ENCODE results near the gene DTNB. TPM values are rescaled to one million over a fixed set of nuclear protein-coding genes. Genes with fewer than 3 reads are reported as not detected.
A peak's percentile ranks its signal among the peaks of the same experiment; 100 is the strongest.

The DTNB gene
- polyA plus RNA-seq, 1 of the 3 experiments (the other 2 are of a cell fraction): 15.3 TPM

- WGBS (ENCODE audit: low lambda C conversion rate): 69% methylated on average over 4 of the region's 4 CpGs
- Histone ChIP-seq H3K27ac (ENCODE audit: low read depth in 2 of 2, low read length in 1 of 2) (peak overlapping the region in 1 of 2 experiments; percentile 62; a peak in 3 of 4 replicates), H3K36me3 (replicated peaks in 1 of 2; ENCODE audit: control insufficient read depth in 1 of 2, insufficient read depth in 2 of 2, low read length in 1 of 2) (no peaks in the 10 kb centered on the region), H2AFZ (ENCODE audit: low read depth) (peak overlapping the region; percentile 12), H3K4me2 (peak overlapping the region; percentile 61), H3F3A (replicated peaks; ENCODE audit: insufficient read depth) (peaks cover 14% of the 10 kb centered on the region), H4K20me1 (ENCODE audit: insufficient read depth) (no peaks in the 10 kb centered on the region), H3K79me2 (ENCODE audit: insufficient read depth) (no peaks in the 10 kb centered on the region), H3K27me3 (ENCODE audit: insufficient read depth) (no peaks in the 10 kb centered on the region), H3K9ac (no peak overlapping the region), H3K4me3 (ENCODE audit: low read depth in 2 of 2, low read length in 1 of 2) (no peak overlapping the region), H3K4me1 (ENCODE audit: control insufficient read depth in 1 of 2, insufficient read depth in 2 of 2, low read depth in 1 of 2, low read length in 1 of 2) (peaks cover 20 to 24% of the 10 kb centered on the region in 2 experiments), H3K9me3 (no peaks in the 10 kb centered on the region), H3K9me2 (no peaks in the 10 kb centered on the region)
- CTCF ChIA-PET: interaction anchor here (0.8 to 2.2 kb wide), 10 partner anchors 11 to 278 kb away, joined by 3 to 9 read pairs (median 4); no protein-coding TSS in a partner anchor
- DNase-seq: peak; percentile 28
- TF ChIP-seq POLR2AphosphoS5 (IDR thresholded peaks at IDR 0.05; ENCODE audit: low read depth, low read length) (no peak), TCF12 (IDR thresholded peaks at IDR 0.05) (peak; percentile 41; the same call in 1 of the 2 replicates), JUND (IDR thresholded peaks at IDR 0.05) (peak; percentile 65; the same call in 1 of the 2 replicates), FOSL2 (IDR thresholded peaks at IDR 0.05; ENCODE audit: borderline replicate concordance, low read depth) (peak; percentile 83), PBX3 (IDR thresholded peaks at IDR 0.05) (peak; percentile 46; the same call in 1 of the 2 replicates), FOXM1 (IDR thresholded peaks at IDR 0.05; ENCODE audit: low read depth) (no peak), MAX (IDR thresholded peaks at IDR 0.05; ENCODE audit: low read depth) (peak; percentile 49), CHD2 (IDR thresholded peaks at IDR 0.05; ENCODE audit: low read length, partially characterized antibody) (no peak)
- POLR2A ChIA-PET: no interaction called here
Measured at GRCh38 chr2:25587361-25587760, 86.0 kb downstream of the DTNB start.

GRCh38 chr2:25586726-25587144 lies 86.6 kb downstream of the DTNB start:
- Histone ChIP-seq H3K9me2 (no peaks in the 10 kb centered on the region), H3K4me1 (ENCODE audit: control insufficient read depth in 1 of 2, insufficient read depth in 2 of 2, low read depth in 1 of 2, low read length in 1 of 2) (peaks cover 19 to 20% of the 10 kb centered on the region in 2 experiments), H3K79me2 (ENCODE audit: insufficient read depth) (no peaks in the 10 kb centered on the region), H3K27ac (ENCODE audit: low read depth in 2 of 2, low read length in 1 of 2) (peak overlapping the region; percentile 47 to 62; a peak in 3 of 4 replicates), H3K4me3 (ENCODE audit: low read depth in 2 of 2, low read length in 1 of 2) (no peak overlapping the region), H3K9me3 (no peaks in the 10 kb centered on the region), H3K36me3 (replicated peaks in 1 of 2; ENCODE audit: control insufficient read depth in 1 of 2, insufficient read depth in 2 of 2, low read length in 1 of 2) (no peaks in the 10 kb centered on the region), H3K9ac (no peak overlapping the region), H4K20me1 (ENCODE audit: insufficient read depth) (no peaks in the 10 kb centered on the region), H3K27me3 (ENCODE audit: insufficient read depth) (no peaks in the 10 kb centered on the region), H2AFZ (ENCODE audit: low read depth) (peak overlapping the region; percentile 12), H3F3A (replicated peaks; ENCODE audit: insufficient read depth) (peaks cover 14% of the 10 kb centered on the region), H3K4me2 (peak overlapping the region; percentile 61)
- peak; percentile 78 for DNase-seq
- 61% methylated on average over 4 of the region's 4 CpGs for WGBS (ENCODE audit: low lambda C conversion rate)
- ChIA-PET POLR2A (interaction anchor here (0.6 kb wide), 1 partner anchor 156 kb away, joined by 3 read pairs; no protein-coding TSS in a partner anchor), CTCF (interaction anchor here (0.8 to 2.2 kb wide), 7 partner anchors 13 to 277 kb away, joined by 3 to 9 read pairs (median 4); no protein-coding TSS in a partner anchor)
- peak; percentile 53; the same call in 1 of the 2 replicates for TF ChIP-seq TCF12 (IDR thresholded peaks at IDR 0.05)
- TF ChIP-seq CHD2 (IDR thresholded peaks at IDR 0.05; ENCODE audit: low read length, partially characterized antibody): peak; percentile 47
- no peak for TF ChIP-seq EZH2phosphoT487 (IDR thresholded peaks at IDR 0.05; ENCODE audit: borderline replicate concordance, low read depth)
- no peak for TF ChIP-seq FOXM1 (IDR thresholded peaks at IDR 0.05; ENCODE audit: low read depth)
- peak; percentile 25; the same call in 1 of the 2 replicates for TF ChIP-seq RAD21 (IDR thresholded peaks at IDR 0.05; ENCODE audit: low read length)
- TF ChIP-seq REST (IDR thresholded peaks at IDR 0.05; ENCODE audit: low read depth, low read length): no peak
- TF ChIP-seq GABPA (IDR thresholded peaks at IDR 0.05; ENCODE audit: low read depth): no peak
- peak in 1 of 2 experiments; percentile 56; a peak in 2 of 4 replicates for TF ChIP-seq EP300 (IDR thresholded peaks at IDR 0.05; ENCODE audit: borderline replicate concordance in 1 of 2, low read depth in 1 of 2, low read length in 1 of 2)
- TF ChIP-seq GATA2 (CRISPR knock-in tag; IDR thresholded peaks at IDR 0.05): peak; percentile 92
- no peak for TF ChIP-seq SMC3 (IDR thresholded peaks at IDR 0.05; ENCODE audit: low read depth, low read length)
- no peak for TF ChIP-seq USF1 (IDR thresholded peaks at IDR 0.05; ENCODE audit: borderline replicate concordance, low read depth)
- no peak for TF ChIP-seq PBX3 (IDR thresholded peaks at IDR 0.05)
- TF ChIP-seq RXRA (IDR thresholded peaks at IDR 0.05; ENCODE audit: borderline replicate concordance, low read depth): no peak
- TF ChIP-seq NFIC (IDR thresholded peaks at IDR 0.05; ENCODE audit: borderline replicate concordance): peak; percentile 40; the same call in 1 of the 2 replicates
- no peak for TF ChIP-seq RFX5 (IDR thresholded peaks at IDR 0.05; ENCODE audit: low read length)

All from SK-N-SH (cell line).